Tibial artery (tissue), 4 donors: ENCODE data around the gene ZNRF2.
"Not testable (repeated sequence)": the region's sequence is repeated elsewhere in the genome, so short reads cannot be mapped to it uniquely, and the experiment has no call there.

Source experiments
- DNase-seq, 2 donors: peaks; one replicate each; pipeline ENCODE4 v3.0.0-alpha.2; 2019
- H3K27ac ChIP-seq, 2 donors: fragments of 200-600 bp; sonication (generic) in 1 of 2; 1 replicate in 1 of 2; 2 replicates in 1 of 2; pipeline ENCODE4 v1.5.1; 2018 to 2019; ENCODE audit warnings: mild to moderate bottlenecking in 1 of 2
- H3K27me3 ChIP-seq, 2 donors: fragments of 200-600 bp; sonication (generic) in 1 of 2; one replicate each; pipeline versions ENCODE4 v1.5.1 to v1.6.0; 2016 to 2019
- H3K36me3 ChIP-seq, 3 donors: fragments of 200-600 bp; sonication (generic) in 2 of 3; one replicate each; pipeline ENCODE4 v1.5.1; 2016 to 2019; ENCODE audit warnings: mild to moderate bottlenecking in 2 of 3
- H3K4me1 ChIP-seq, 4 donors: fragments of 200-600 bp; sonication (generic) in 2 of 4; 1 replicate in 3 of 4; 2 replicates in 1 of 4; pipeline ENCODE4 v1.5.1; 2016 to 2019
- H3K4me3 ChIP-seq, 2 donors: fragments of 200-600 bp; sonication (generic) in 1 of 2; 1 replicate in 1 of 2; 2 replicates in 1 of 2; pipeline ENCODE4 v1.5.1; 2018 to 2019; ENCODE audit warnings: mild to moderate bottlenecking in 2 of 2
- H3K9me3 ChIP-seq, 3 donors: fragments of 200-600 bp; sonication (generic) in 1 of 3; one replicate each; pipeline ENCODE4 v1.5.1; 2016 to 2019
- CTCF ChIP-seq, 2 experiments: fragments of 200-600 bp in 1 of 2; fragments of 450-650 bp in 1 of 2; IDR thresholded peaks; one replicate each; pipeline ENCODE4 v1.5.1; 2017 to 2019; ENCODE audit warnings: antibody characterized with exemption in 2 of 2, mild to moderate bottlenecking in 1 of 2, moderate library complexity in 1 of 2
- intact Hi-C: fragments of 100-400 bp; cut with DNase I; formaldehyde crosslinking; loops from one replicate; pipeline ENCODE4 v1.15.0; 2023; ENCODE audit warnings: low total_unique reads

The ZNRF2 gene

GRCh38 chr7:30297499-30297898 lies 13.1 kb downstream of the ZNRF2 start:
- H3K36me3 ChIP-seq, intact Hi-C loops, DNase-seq, H3K27me3 ChIP-seq, H3K4me3 ChIP-seq, H3K27ac ChIP-seq, H3K9me3 ChIP-seq: not testable (repeated sequence)
- peaks cover 0 to 19% (median 0%) of the 10 kb centered on the region in 4 donors for H3K4me1 ChIP-seq

GRCh38 chr7:30298409-30298808 lies 14.0 kb downstream of the ZNRF2 start:
- peaks cover 0 to 21% (median 1%) of the 10 kb centered on the region in 4 donors for H3K4me1 ChIP-seq
- DNase-seq, intact Hi-C loops, H3K27me3 ChIP-seq, H3K9me3 ChIP-seq, H3K4me3 ChIP-seq, H3K36me3 ChIP-seq, H3K27ac ChIP-seq: not testable (repeated sequence)

GRCh38 chr7:30301751-30302150 lies 17.4 kb downstream of the ZNRF2 start:
- H3K27ac ChIP-seq: no peak overlapping the region
- H3K4me1 ChIP-seq: peaks cover 0 to 42% (median 8%) of the 10 kb centered on the region in 4 donors
- intact Hi-C loops: no loop called here
- no peak overlapping the region for H3K4me3 ChIP-seq
- H3K27me3 ChIP-seq: no peaks in the 10 kb centered on the region
- H3K9me3 ChIP-seq: no peaks in the 10 kb centered on the region
- DNase-seq: no peak
- no peaks in the 10 kb centered on the region for H3K36me3 ChIP-seq
- TF ChIP-seq CTCF (IDR thresholded peaks at IDR 0.05): no peak

- TF ChIP-seq CTCF (IDR thresholded peaks at IDR 0.05): no peak
- Histone ChIP-seq H3K27me3 (no peaks in the 10 kb centered on the region), H3K4me3 (no peak overlapping the region), H3K36me3 (no peaks in the 10 kb centered on the region), H3K9me3 (no peaks in the 10 kb centered on the region), H3K4me1 (peaks cover 0 to 42% (median 8%) of the 10 kb centered on the region in 4 donors), H3K27ac (no peak overlapping the region)
- no peak for DNase-seq
- intact Hi-C loops: no loop called here
Observed at GRCh38 chr7:30302656-30303311, 18.4 kb downstream of the ZNRF2 start.

GRCh38 chr7:30303312-30304039 lies 19.1 kb downstream of the ZNRF2 start:
- H3K27ac ChIP-seq: no peak overlapping the region
- no peak overlapping the region for H3K4me3 ChIP-seq
- H3K27me3 ChIP-seq: no peaks in the 10 kb centered on the region
- no peak for DNase-seq
- no peaks in the 10 kb centered on the region for H3K36me3 ChIP-seq
- intact Hi-C loops: no loop called here
- H3K4me1 ChIP-seq: peaks cover 0 to 42% (median 8%) of the 10 kb centered on the region in 4 donors
- no peaks in the 10 kb centered on the region for H3K9me3 ChIP-seq
- TF ChIP-seq CTCF (IDR thresholded peaks at IDR 0.05): no peak

GRCh38 chr7:30304177-30304884 lies 19.9 kb downstream of the ZNRF2 start:
- Histone ChIP-seq H3K27me3 (no peaks in the 10 kb centered on the region), H3K9me3 (no peaks in the 10 kb centered on the region), H3K27ac (no peak overlapping the region), H3K36me3 (no peaks in the 10 kb centered on the region), H3K4me1 (peaks cover 0 to 42% (median 8%) of the 10 kb centered on the region in 4 donors), H3K4me3 (no peak overlapping the region)
- no peak for TF ChIP-seq CTCF (IDR thresholded peaks at IDR 0.05)
- intact Hi-C loops: no loop called here
- DNase-seq: no peak
